ENCODE data around the gene SERPINI1.
"Not testable (repeated sequence)": the region's sequence is repeated elsewhere in the genome, so short reads cannot be mapped to it uniquely, and the experiment has no call there.

Gene SERPINI1

GRCh38 chr3:167821248-167821805 is 85.8 kb downstream of the SERPINI1 start:
- TF ChIP-seq CTCF (IDR thresholded peaks at IDR 0.05; ENCODE audit: low read depth, low read length, missing control alignments): no peak
- DNase-seq (ENCODE audit: low read depth): no peak
- H3K4me3 ChIP-seq (ENCODE audit: low read depth, low read length): no peak overlapping the region

- no peak for DNase-seq (ENCODE audit: low read depth)
- H3K4me3 ChIP-seq (ENCODE audit: low read depth, low read length): no peak overlapping the region
- no peak for TF ChIP-seq CTCF (IDR thresholded peaks at IDR 0.05; ENCODE audit: low read depth, low read length, missing control alignments)
These were observed 88.2 kb downstream of the SERPINI1 start for GRCh38 chr3:167823738-167824137.

DNA sequence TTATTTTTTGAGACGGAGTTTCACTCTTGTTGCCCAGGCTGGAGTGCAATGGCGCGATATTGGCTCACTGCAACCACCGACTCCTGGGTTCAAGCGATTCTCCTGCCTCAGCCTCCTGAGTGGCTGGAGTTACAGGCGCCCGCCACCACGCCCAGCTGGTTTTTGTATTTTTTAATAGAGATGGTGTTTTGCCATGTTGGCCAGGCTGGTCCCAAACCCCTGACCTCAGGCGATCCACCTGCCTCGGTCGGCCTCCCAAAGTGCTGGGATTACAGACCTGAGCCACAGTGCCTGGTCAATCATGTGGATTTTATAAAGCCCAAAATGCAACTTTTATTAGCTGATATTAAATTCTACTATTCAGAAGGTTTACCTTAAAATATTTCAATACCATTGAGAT is 92.1 kb downstream of the SERPINI1 start:
- not testable (repeated sequence) for DNase-seq (ENCODE audit: low read depth); H3K4me3 ChIP-seq (ENCODE audit: low read depth, low read length)

DNA sequence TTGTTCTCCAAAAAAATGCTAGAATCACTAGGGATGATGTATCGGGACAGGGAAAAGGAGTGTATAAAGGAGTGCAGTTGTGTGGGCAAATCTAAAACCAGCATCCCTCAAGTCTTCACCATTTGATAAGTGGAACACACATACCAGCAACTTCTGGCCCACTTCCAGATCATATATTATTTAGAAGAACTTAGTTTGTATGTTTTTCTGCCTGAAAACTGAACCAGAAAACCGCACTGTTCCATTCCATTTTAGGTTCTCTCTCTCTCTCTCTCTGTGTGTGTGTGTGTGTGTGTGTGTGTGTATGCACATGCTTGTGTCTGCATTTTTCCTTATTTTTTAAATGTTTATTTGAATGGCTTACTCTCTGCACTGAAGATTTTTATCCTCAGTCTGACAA is 93.5 kb downstream of the SERPINI1 start:
- no peak for TF ChIP-seq CTCF (IDR thresholded peaks at IDR 0.05; ENCODE audit: low read depth, low read length, missing control alignments)
- H3K4me3 ChIP-seq (ENCODE audit: low read depth, low read length): no peak overlapping the region
- no peak for DNase-seq (ENCODE audit: low read depth)

DNA sequence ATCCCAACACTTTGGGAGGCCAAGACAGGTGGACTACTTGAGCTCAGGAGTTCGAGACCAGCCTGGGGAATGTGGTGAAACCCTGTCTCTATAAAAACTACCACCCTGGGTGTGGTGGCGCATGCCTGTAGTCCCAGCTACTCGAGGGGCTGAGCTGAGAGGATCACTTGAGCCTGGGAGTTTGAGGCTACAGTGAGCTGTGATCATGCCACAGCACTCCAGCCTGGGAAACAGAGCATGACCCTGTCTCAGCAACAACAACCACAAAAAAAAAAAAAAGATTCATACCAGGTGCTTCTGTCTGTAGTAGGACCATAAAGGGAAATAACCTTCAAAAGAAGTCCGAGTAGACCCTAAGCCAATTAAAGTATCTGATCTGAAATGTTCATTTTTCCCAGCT is 94.5 kb downstream of the SERPINI1 start:
- DNase-seq (ENCODE audit: low read depth): no peak
- no peak overlapping the region for H3K4me3 ChIP-seq (ENCODE audit: low read depth, low read length)
- TF ChIP-seq CTCF (IDR thresholded peaks at IDR 0.05; ENCODE audit: low read depth, low read length, missing control alignments): no peak

DNA sequence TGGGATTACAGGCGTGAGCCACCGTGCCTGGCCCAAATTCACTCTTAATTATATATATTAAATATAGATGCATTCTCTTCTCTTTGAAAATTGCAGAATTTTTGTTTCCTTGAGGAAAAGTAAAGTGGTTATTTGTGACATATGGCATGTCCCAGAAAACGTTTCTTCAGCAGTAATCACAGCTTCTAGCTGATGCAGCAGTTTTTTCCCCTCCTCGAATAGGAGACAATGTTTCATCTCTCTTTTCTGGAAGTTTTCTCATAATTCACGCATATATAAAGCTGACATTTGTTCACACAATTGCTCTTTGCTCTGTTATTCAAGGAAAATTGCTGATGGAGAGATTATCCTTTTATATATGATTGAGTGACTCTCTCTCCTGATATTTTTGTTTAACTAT is 99.8 kb downstream of the SERPINI1 start:
- no peak for TF ChIP-seq CTCF (IDR thresholded peaks at IDR 0.05; ENCODE audit: low read depth, low read length, missing control alignments)
- H3K4me3 ChIP-seq (ENCODE audit: low read depth, low read length): no peak overlapping the region
- DNase-seq (ENCODE audit: low read depth): no peak

DNA sequence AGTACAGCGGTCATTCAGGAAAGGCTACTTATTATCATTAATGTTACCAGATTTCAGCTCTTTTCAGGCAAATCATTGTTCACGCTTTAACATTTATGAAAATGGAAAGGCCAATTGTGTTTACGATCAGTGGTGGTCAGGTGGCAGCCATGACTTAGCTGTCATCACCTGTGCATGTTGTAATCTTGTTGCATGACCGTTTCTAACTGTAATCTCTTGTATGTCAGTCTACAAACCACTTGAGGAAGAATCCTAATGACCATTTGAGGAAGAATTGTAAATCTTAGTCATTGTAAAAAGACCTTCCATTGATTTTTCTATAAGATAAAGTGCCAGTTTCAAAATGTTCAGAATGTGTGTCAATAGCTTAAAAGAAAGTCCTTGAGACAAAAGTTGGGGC is 100.4 kb downstream of the SERPINI1 start:
- no peak for TF ChIP-seq CTCF (IDR thresholded peaks at IDR 0.05; ENCODE audit: low read depth, low read length, missing control alignments)
- no peak overlapping the region for H3K4me3 ChIP-seq (ENCODE audit: low read depth, low read length)
- no peak for DNase-seq (ENCODE audit: low read depth)
